ENCODE measurements around the gene TSC22D3.

DNA sequence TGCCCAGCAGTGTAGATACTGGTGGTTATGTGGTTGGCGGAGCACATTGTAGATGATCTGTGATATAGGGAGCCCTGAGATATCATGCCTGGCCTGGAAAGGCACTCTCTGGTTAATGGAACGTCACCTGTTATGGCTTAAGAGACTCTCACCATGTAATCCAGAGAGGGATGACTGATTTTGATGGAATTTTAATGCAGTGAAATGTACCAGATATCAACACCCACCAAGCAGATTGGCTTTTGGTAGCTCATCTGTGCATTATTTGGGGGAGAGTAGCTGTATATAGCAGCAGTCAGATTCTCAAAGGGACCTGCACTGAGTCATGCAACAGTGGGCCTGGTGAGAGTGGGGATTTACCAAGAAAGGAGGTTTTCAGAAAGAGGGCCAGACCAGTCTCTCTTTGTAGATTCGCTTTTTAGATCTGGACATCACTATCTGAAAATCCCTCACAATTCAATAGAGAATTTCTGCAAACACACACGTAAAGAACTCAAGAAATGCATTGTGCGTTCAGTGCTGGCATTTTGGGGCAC, 17.3 kb downstream of the TSC22D3 start:
- no peak for TF ChIP-seq EZH2 (IDR thresholded peaks at IDR 0.05; ENCODE audit: low read length, missing control alignments)
- TF ChIP-seq, protein P1, sequence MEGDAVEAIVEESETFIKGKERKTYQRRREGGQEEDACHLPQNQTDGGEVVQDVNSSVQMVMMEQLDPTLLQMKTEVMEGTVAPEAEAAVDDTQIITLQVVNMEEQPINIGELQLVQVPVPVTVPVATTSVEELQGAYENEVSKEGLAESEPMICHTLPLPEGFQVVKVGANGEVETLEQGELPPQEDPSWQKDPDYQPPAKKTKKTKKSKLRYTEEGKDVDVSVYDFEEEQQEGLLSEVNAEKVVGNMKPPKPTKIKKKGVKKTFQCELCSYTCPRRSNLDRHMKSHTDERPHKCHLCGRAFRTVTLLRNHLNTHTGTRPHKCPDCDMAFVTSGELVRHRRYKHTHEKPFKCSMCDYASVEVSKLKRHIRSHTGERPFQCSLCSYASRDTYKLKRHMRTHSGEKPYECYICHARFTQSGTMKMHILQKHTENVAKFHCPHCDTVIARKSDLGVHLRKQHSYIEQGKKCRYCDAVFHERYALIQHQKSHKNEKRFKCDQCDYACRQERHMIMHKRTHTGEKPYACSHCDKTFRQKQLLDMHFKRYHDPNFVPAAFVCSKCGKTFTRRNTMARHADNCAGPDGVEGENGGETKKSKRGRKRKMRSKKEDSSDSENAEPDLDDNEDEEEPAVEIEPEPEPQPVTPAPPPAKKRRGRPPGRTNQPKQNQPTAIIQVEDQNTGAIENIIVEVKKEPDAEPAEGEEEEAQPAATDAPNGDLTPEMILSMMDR (conservative IDR thresholded peaks at IDR 0.05 in 1 of 2, IDR thresholded peaks at IDR 0.05 in 1 of 2; ENCODE audit: low read depth in 1 of 2, low read length in 2 of 2) = no peak
